Psoas muscle (tissue), 8 donors: ENCODE data around the gene HNRNPK. TPM values are rescaled to one million over a fixed set of nuclear protein-coding genes. Genes with fewer than 3 reads are reported as not detected.

Experiments used
- ATAC-seq, 4 donors: fragments of 200-7000 bp; cut with Tn5 transposase; one replicate each; pipeline ENCODE4 v1.9.1; 2020; ENCODE audit warnings: moderate library complexity in 3 of 4, mild to moderate bottlenecking in 2 of 4
- DNase-seq, 2 donors: peaks; one replicate each; pipeline ENCODE4 v3.0.0-alpha.2; 2020
- H3K27ac ChIP-seq: fragments of 200-600 bp; one replicate; pipeline ENCODE4 v1.8.0; 2022
- H3K27me3 ChIP-seq, 3 donors: fragments of 200-600 bp in 1 of 3; one replicate each; pipeline versions ENCODE4 v1.6.1 to v1.8.0; 2013 to 2022; ENCODE audit warnings: low read length in 2 of 3, mild to moderate bottlenecking in 2 of 3, moderate library complexity in 1 of 3; ENCODE audit not compliant: insufficient read depth in 3 of 3
- H3K36me3 ChIP-seq, 2 donors: fragments of 200-600 bp in 1 of 2; one replicate each; pipeline versions ENCODE4 v1.6.1 to v1.8.0; 2013 to 2022; ENCODE audit warnings: low read depth in 1 of 2, mild to moderate bottlenecking in 1 of 2, moderate library complexity in 1 of 2; ENCODE audit not compliant: insufficient read depth in 1 of 2
- H3K4me1 ChIP-seq: fragments of 200-600 bp; one replicate; pipeline ENCODE4 v1.8.0; 2022
- H3K4me3 ChIP-seq: fragments of 200-600 bp; one replicate; pipeline ENCODE4 v1.8.0; 2022; ENCODE audit warnings: mild to moderate bottlenecking
- H3K9me3 ChIP-seq: fragments of 200-600 bp; one replicate; pipeline ENCODE4 v1.8.0; 2022
- CTCF ChIP-seq: fragments of 200-600 bp; IDR thresholded peaks from one replicate; pipeline ENCODE4 v1.8.0; 2022; ENCODE audit warnings: antibody characterized with exemption
- WGBS, 3 donors: extraction: QIAGEN DNeasy Blood & Tissue Kit; methylation state at CpG; one replicate each; pipeline versions ENCODE4 v1.1.6 to v1.1.7; 2013; 5-methylcytosine and 5-hydroxymethylcytosine counted together
- intact Hi-C, 2 donors: fragments of 100-400 bp; cut with DNase I; formaldehyde crosslinking; loops; one replicate each; pipeline versions ENCODE4 v1.11.0 to v1.14.2; 2022
- polyA plus RNA-seq, 3 donors: library from polyadenylated mRNA; stranded (reverse); fragments of 200-250 nt; gene quantifications; one replicate each; pipeline ENCODE4 v1.2.3, GENCODE V29; 2013
- total RNA-seq, 4 donors: library from RNA; stranded (reverse); fragmentation: NEBNext Ultra II Directional in 2 of 4; extraction: Animal tissue kit (Norgen Biotek cat#: 25700) in 2 of 4; gene quantifications; one replicate each; pipeline versions ENCODE4 v1.2.1 to v1.2.4, GENCODE V29; 2021 to 2023
- donor health status: healthy with polysubstance abuse.
- donor health status: DM: no; HTN: no; CAD: no; lungs with moderate emphysema.
- donor health status: Bipolar disorder and iron deficiency.
- donor health status: healthy.
- donor health status: DM: yes; HTN: yes; CAD: no.
- donor health status: DM: no; HTN: no; CAD: no.
- donor health status: DM: no; HTN: no; CAD: no.
- donor health status: DM: yes; HTN: yes; CAD: no.

The HNRNPK gene
- total and polyA plus RNA-seq, 7 donors, result 241 to 369 (median 337) TPM

DNA sequence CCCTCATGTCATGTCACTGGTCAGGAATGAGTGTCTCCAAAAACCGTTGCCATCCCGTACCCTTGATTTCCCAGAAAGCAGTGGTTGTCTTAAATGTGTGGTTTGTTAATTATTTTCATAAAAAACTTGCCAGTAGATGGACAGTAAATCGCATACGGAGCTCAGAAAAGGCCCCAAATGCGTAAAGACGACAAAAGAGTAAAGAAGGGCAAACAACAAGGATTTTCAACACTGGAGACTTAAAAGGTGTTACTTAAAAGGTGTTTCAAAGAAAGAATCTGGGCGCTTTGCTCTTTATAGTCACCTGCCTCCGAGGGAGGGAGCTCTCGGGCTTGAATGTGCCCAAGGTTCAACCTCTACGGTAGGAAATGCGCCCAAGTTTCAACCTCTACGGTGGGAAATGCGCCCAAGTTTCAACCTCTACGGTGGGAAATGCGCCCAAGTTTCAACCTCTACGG lies 59.5 kb downstream of the HNRNPK start:
- Histone ChIP-seq H3K4me1 (peaks cover 6% of the 10 kb centered on the region), H3K27me3 (no peaks in the 10 kb centered on the region), H3K4me3 (peak overlapping the region; percentile 84), H3K36me3 (peaks cover 0 to 8% of the 10 kb centered on the region in 2 donors), H3K9me3 (no peaks in the 10 kb centered on the region), H3K27ac (peak overlapping the region; percentile 88)
- no peak for TF ChIP-seq CTCF
- ATAC-seq, result peak; percentile 25 to 54 (median 51)
- DNase-seq, result no peak
- intact Hi-C loops, result loop anchor here in 1 of 2 donors (2.0 kb wide), 1 partner anchor 60 kb away; the partner anchor contains the start of genes HNRNPK and RMI1
- WGBS, 3 donors, result 2 to 5% (median 3%) methylated on average over 16 of the region's 16 CpGs

DNA sequence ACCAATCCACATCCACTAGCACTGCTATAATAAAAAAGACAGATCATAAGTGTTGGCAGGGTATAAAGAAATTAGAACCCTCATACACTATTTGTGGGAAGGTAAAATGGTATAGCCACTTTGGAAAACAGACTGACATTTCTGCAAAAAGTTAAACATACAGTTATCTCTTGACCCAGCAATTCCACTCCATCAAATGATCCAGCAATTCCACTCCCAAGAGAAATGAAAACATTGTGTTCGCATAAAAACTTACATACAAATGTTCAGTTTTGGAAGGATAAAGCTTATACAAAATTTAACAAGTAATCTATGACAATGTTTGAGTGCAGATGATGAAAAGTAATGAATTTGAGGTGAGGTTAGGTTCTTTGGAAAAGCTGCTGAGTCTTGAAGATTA lies 60.9 kb downstream of the HNRNPK start:
- Histone ChIP-seq H3K4me1 (peaks cover 6% of the 10 kb centered on the region), H3K27me3 (no peaks in the 10 kb centered on the region), H3K9me3 (no peaks in the 10 kb centered on the region), H3K4me3 (no peak overlapping the region), H3K27ac (no peak overlapping the region), H3K36me3 (peaks cover 0 to 8% of the 10 kb centered on the region in 2 donors)
- 94 to 100% (median 98%) methylated on average over 1 of the region's 1 CpG for WGBS, 3 donors
- intact Hi-C loops, result loop anchor here in 1 of 2 donors (10.0 kb wide), 1 partner anchor 294 kb away; the partner anchor contains the start of gene IDNK
- ATAC-seq, result no peak
- no peak for DNase-seq
- no peak for TF ChIP-seq CTCF

Other genes with a start within 250 kb of the HNRNPK start
- 10 to 100 TPM; 34.7 to 46.7 (median 38.1) TPM for gene GKAP1, start 162.4 kb downstream of the HNRNPK start, total RNA-seq
- 10 to 100 TPM; 13.4 to 89.1 (median 63.3) TPM for gene GKAP1, start 162.4 kb downstream of the HNRNPK start, polyA plus RNA-seq
- 1 to 10 TPM; 1.8 to 3.8 (median 2.7) TPM for gene KIF27, start 58.8 kb downstream of the HNRNPK start, total RNA-seq
- 1 to 10 TPM in 2 of 3 donors, under 1 TPM in 1; 0.73 to 1.4 (median 1.0) TPM for gene KIF27, start 58.8 kb downstream of the HNRNPK start, polyA plus RNA-seq
- gene RMI1, start 590 bp upstream of the HNRNPK start, total RNA-seq, result 1 to 10 TPM; 3.9 to 4.5 (median 4.1) TPM
- 10 to 100 TPM in 1 of 3 donors, 1 to 10 TPM in 2; 2.4 to 15.1 (median 2.8) TPM for gene RMI1, start 590 bp upstream of the HNRNPK start, polyA plus RNA-seq